CD4-positive, alpha-beta T cell treated with Interferon gamma for 1 hour (primary cell): ENCODE results near the gene PTPRT.

Source experiments
- DNase-seq: peaks from one replicate; pipeline ENCODE4 v3.0.0-alpha.2; 2020

Gene PTPRT

GRCh38 chr20:42350521-42350920 lies 839.2 kb downstream of the PTPRT start:
- no peak for DNase-seq

- DNase-seq = no peak
Measured at GRCh38 chr20:42346189-42347170, 843.2 kb downstream of the PTPRT start.

GRCh38 chr20:42341654-42342053 lies 848.1 kb downstream of the PTPRT start:
- DNase-seq = no peak

- no peak for DNase-seq
Measured at GRCh38 chr20:42340368-42340767, 849.3 kb downstream of the PTPRT start.

GRCh38 chr20:42338294-42339201 lies 851.2 kb downstream of the PTPRT start:
- no peak for DNase-seq

GRCh38 chr20:42336576-42336975 lies 853.1 kb downstream of the PTPRT start:
- no peak for DNase-seq

- DNase-seq = no peak
Measured at GRCh38 chr20:42319252-42320013, 870.3 kb downstream of the PTPRT start.

GRCh38 chr20:42313704-42314103 lies 876.0 kb downstream of the PTPRT start:
- DNase-seq = no peak

- DNase-seq = no peak
Measured at GRCh38 chr20:42309050-42309449, 880.7 kb downstream of the PTPRT start.

GRCh38 chr20:42308171-42308570 lies 881.5 kb downstream of the PTPRT start:
- DNase-seq = no peak

- DNase-seq = no peak
Measured at GRCh38 chr20:42295592-42295991, 894.1 kb downstream of the PTPRT start.

- no peak for DNase-seq
Measured at GRCh38 chr20:42294976-42295375, 894.7 kb downstream of the PTPRT start.

GRCh38 chr20:42281801-42282200 lies 907.9 kb downstream of the PTPRT start:
- DNase-seq = no peak

GRCh38 chr20:42276718-42277602 lies 912.7 kb downstream of the PTPRT start:
- no peak for DNase-seq

GRCh38 chr20:42274986-42275385 lies 914.7 kb downstream of the PTPRT start:
- DNase-seq = no peak

- DNase-seq = no peak
Measured at GRCh38 chr20:42272516-42272915, 917.2 kb downstream of the PTPRT start.

GRCh38 chr20:42270539-42270938 lies 919.2 kb downstream of the PTPRT start:
- no peak for DNase-seq

GRCh38 chr20:42267793-42268384 lies 921.8 kb downstream of the PTPRT start:
- DNase-seq = no peak

- DNase-seq = no peak
Measured at GRCh38 chr20:42261766-42262270, 927.9 kb downstream of the PTPRT start.

- no peak for DNase-seq
Measured at GRCh38 chr20:42260184-42260583, 929.5 kb downstream of the PTPRT start.

- DNase-seq = no peak
Measured at GRCh38 chr20:42259389-42259788, 930.3 kb downstream of the PTPRT start.
